ENCODE measurements around the gene ABCA8.
"Not testable (repeated sequence)": the region's sequence is repeated elsewhere in the genome, so short reads cannot be mapped to it uniquely, and the experiment has no call there.

The ABCA8 gene

GRCh38 chr17:68865584-68865983 is 89.6 kb downstream of the ABCA8 start:
- no peak for DNase-seq

- DNase-seq = no peak
Observed at GRCh38 chr17:68863091-68863652, 92.0 kb downstream of the ABCA8 start.

GRCh38 chr17:68861602-68862001 is 93.6 kb downstream of the ABCA8 start:
- no peak for DNase-seq

GRCh38 chr17:68860941-68861340 is 94.3 kb downstream of the ABCA8 start:
- no peak for DNase-seq

- DNase-seq = no peak
Observed at GRCh38 chr17:68854452-68854851, 100.7 kb downstream of the ABCA8 start.

GRCh38 chr17:68853439-68853838 is 101.8 kb downstream of the ABCA8 start:
- no peak for DNase-seq

- no peak for DNase-seq
Observed at GRCh38 chr17:68853036-68853435, 102.2 kb downstream of the ABCA8 start.

GRCh38 chr17:68851890-68852289 is 103.3 kb downstream of the ABCA8 start:
- DNase-seq = no peak

- no peak for DNase-seq
Observed at GRCh38 chr17:68850749-68851510, 104.3 kb downstream of the ABCA8 start.

GRCh38 chr17:68849673-68850610 is 105.2 kb downstream of the ABCA8 start:
- DNase-seq = no peak

- no peak for DNase-seq
Observed at GRCh38 chr17:68847711-68848110, 107.5 kb downstream of the ABCA8 start.

- no peak for DNase-seq
Observed at GRCh38 chr17:68843522-68843921, 111.7 kb downstream of the ABCA8 start.

- no peak for DNase-seq
Observed at GRCh38 chr17:68840073-68840472, 115.1 kb downstream of the ABCA8 start.

GRCh38 chr17:68835071-68835470 is 120.1 kb downstream of the ABCA8 start:
- no peak for DNase-seq

GRCh38 chr17:68834328-68834836 is 120.8 kb downstream of the ABCA8 start:
- DNase-seq = no peak

GRCh38 chr17:68832109-68832802 is 122.9 kb downstream of the ABCA8 start:
- no peak for DNase-seq

GRCh38 chr17:68831170-68831569 is 124.0 kb downstream of the ABCA8 start:
- no peak for DNase-seq

- no peak for DNase-seq
Observed at GRCh38 chr17:68830313-68830712, 124.9 kb downstream of the ABCA8 start.

- no peak for DNase-seq
Observed at GRCh38 chr17:68829211-68829610, 126.0 kb downstream of the ABCA8 start.

GRCh38 chr17:68824707-68825106 is 130.5 kb downstream of the ABCA8 start:
- no peak for DNase-seq

- not testable (repeated sequence) for DNase-seq
Observed at GRCh38 chr17:68824185-68824584, 131.0 kb downstream of the ABCA8 start.

GRCh38 chr17:68822719-68823289 is 132.4 kb downstream of the ABCA8 start:
- DNase-seq = no peak

All from GDM1 (cell line).